Central memory CD8-positive, alpha-beta T cell (primary cell): ENCODE results near the gene PRICKLE3.
"Not testable (repeated sequence)": the region's sequence is repeated elsewhere in the genome, so short reads cannot be mapped to it uniquely, and the experiment has no call there.

ENCODE experiments used
- ATAC-seq: fragments of 150-1000 bp; cut with Tn5 transposase; replicated peaks from 2 replicates; pipeline ENCODE4 v1.10.0; 2022; ENCODE audit warnings: mild to moderate bottlenecking, moderate FRiP score, moderate number of reproducible peaks; ENCODE audit not compliant: poor library complexity, severe bottlenecking; ENCODE audit errors: extremely low read depth
- DNase-seq, 2 donors: peaks; one replicate each; pipeline ENCODE4 v3.0.0; 2021; ENCODE audit warnings: low spot score in 2 of 2
- H3K27ac Mint-ChIP-seq: one replicate; pipeline ENCODE4 v1.8.0; 2022; ENCODE audit warnings: low read depth, mild to moderate bottlenecking, moderate library complexity, mixed read lengths
- H3K27me3 Mint-ChIP-seq: one replicate; pipeline ENCODE4 v1.8.0; 2022; ENCODE audit warnings: mixed read lengths
- H3K36me3 Mint-ChIP-seq: one replicate; pipeline ENCODE4 v1.8.0; 2022; ENCODE audit warnings: mild to moderate bottlenecking, moderate library complexity, mixed read lengths; ENCODE audit not compliant: insufficient read depth
- H3K4me1 Mint-ChIP-seq: one replicate; pipeline ENCODE4 v1.8.0; 2022; ENCODE audit warnings: mixed read lengths
- H3K4me3 Mint-ChIP-seq: one replicate; pipeline ENCODE4 v1.8.0; 2022; ENCODE audit warnings: mild to moderate bottlenecking, moderate library complexity, mixed read lengths
- H3K9me3 Mint-ChIP-seq: one replicate; pipeline ENCODE4 v1.8.0; 2022; ENCODE audit warnings: mixed read lengths

Gene PRICKLE3

DNA sequence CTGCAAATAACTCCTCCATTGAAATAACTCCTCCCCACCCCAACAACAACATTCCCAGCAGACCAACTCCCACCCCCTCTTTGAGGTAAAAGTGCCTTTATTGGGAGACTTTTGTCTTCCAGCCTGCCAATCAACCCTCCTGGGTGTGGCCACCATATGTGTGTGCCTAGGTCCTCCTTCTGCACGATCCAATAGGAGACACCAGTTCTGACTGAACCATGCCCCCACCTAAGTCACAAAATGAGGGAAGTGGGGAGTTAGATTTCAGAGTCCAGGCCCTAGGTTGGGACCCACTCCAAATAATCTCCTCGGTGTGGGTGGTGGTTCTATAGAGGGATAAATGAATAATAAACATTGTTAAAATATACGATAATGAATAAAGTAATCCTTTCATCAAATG is 11.4 kb downstream of the PRICKLE3 start:
- H3K36me3 Mint-ChIP-seq = peaks cover 17% of the 10 kb centered on the region
- H3K9me3 Mint-ChIP-seq = no peaks in the 10 kb centered on the region
- no peak overlapping the region for H3K4me3 Mint-ChIP-seq
- H3K4me1 Mint-ChIP-seq = peaks cover 30% of the 10 kb centered on the region
- no peak overlapping the region for H3K27ac Mint-ChIP-seq
- no peaks in the 10 kb centered on the region for H3K27me3 Mint-ChIP-seq
- DNase-seq (no peak), ATAC-seq (no peak)

GRCh38 chrX:49173544-49173943 is 12.6 kb downstream of the PRICKLE3 start:
- not testable (repeated sequence) for ATAC-seq, H3K27ac Mint-ChIP-seq, DNase-seq, H3K4me3 Mint-ChIP-seq, H3K27me3 Mint-ChIP-seq, H3K9me3 Mint-ChIP-seq
- Mint-ChIP-seq H3K36me3 (peaks cover 13% of the 10 kb centered on the region), H3K4me1 (peaks cover 24% of the 10 kb centered on the region)

GRCh38 chrX:49172280-49172780 is 13.8 kb downstream of the PRICKLE3 start:
- ATAC-seq (peak; percentile 55), DNase-seq (peak in 1 of 2 donors; percentile 15)
- Mint-ChIP-seq H3K27ac (peak overlapping the region; percentile 86), H3K36me3 (peaks cover 15% of the 10 kb centered on the region), H3K4me1 (peaks cover 24% of the 10 kb centered on the region), H3K27me3 (no peaks in the 10 kb centered on the region), H3K9me3 (no peaks in the 10 kb centered on the region), H3K4me3 (peak overlapping the region; percentile 91)

GRCh38 chrX:49171752-49172279 is 14.4 kb downstream of the PRICKLE3 start, which contains the start of gene PLP2:
Gene PLP2 (plus strand): TSS chrX:49171898. CDS start chrX:49172001, 103 bp downstream.
- DNase-seq (peak in 1 of 2 donors; percentile 22), ATAC-seq (peak; percentile 35)
- peaks cover 25% of the 10 kb centered on the region for H3K4me1 Mint-ChIP-seq
- no peaks in the 10 kb centered on the region for H3K27me3 Mint-ChIP-seq
- peak within 1 kb of the TSS; percentile 86 for H3K27ac Mint-ChIP-seq
- peaks cover 15% of the 10 kb centered on the region for H3K36me3 Mint-ChIP-seq
- H3K9me3 Mint-ChIP-seq = no peaks in the 10 kb centered on the region
- peak within 1 kb of the TSS; percentile 91 for H3K4me3 Mint-ChIP-seq

- H3K4me1 Mint-ChIP-seq = peaks cover 31% of the 10 kb centered on the region
- no peaks in the 10 kb centered on the region for H3K9me3 Mint-ChIP-seq
- peak overlapping the region; percentile 84 for H3K4me3 Mint-ChIP-seq
- ATAC-seq = no peak
- H3K27me3 Mint-ChIP-seq = no peaks in the 10 kb centered on the region
- DNase-seq = no peak
- H3K27ac Mint-ChIP-seq = peak overlapping the region; percentile 91
- H3K36me3 Mint-ChIP-seq = peaks cover 5% of the 10 kb centered on the region
These were observed 18.4 kb downstream of the PRICKLE3 start for GRCh38 chrX:49167740-49168108.

GRCh38 chrX:49166914-49167739 is 19.0 kb downstream of the PRICKLE3 start:
- peaks cover 30% of the 10 kb centered on the region for H3K4me1 Mint-ChIP-seq
- H3K36me3 Mint-ChIP-seq = peaks cover 5% of the 10 kb centered on the region
- DNase-seq = peak; percentile 42 to 46
- H3K4me3 Mint-ChIP-seq = peak overlapping the region; percentile 84
- no peaks in the 10 kb centered on the region for H3K9me3 Mint-ChIP-seq
- peak; percentile 26 for ATAC-seq
- no peaks in the 10 kb centered on the region for H3K27me3 Mint-ChIP-seq
- H3K27ac Mint-ChIP-seq = peak overlapping the region; percentile 91

- Mint-ChIP-seq H3K27ac (peak overlapping the region; percentile 91), H3K9me3 (no peaks in the 10 kb centered on the region), H3K4me3 (peak overlapping the region; percentile 84), H3K36me3 (peaks cover 5% of the 10 kb centered on the region), H3K27me3 (no peaks in the 10 kb centered on the region), H3K4me1 (peaks cover 30% of the 10 kb centered on the region)
- ATAC-seq = peak; percentile 73
- DNase-seq = peak; percentile 47 to 70
These were observed 20.0 kb downstream of the PRICKLE3 start for GRCh38 chrX:49165901-49166881.

- Mint-ChIP-seq H3K4me3 (peak overlapping the region; percentile 84), H3K9me3 (no peaks in the 10 kb centered on the region), H3K4me1 (peaks cover 30% of the 10 kb centered on the region), H3K36me3 (peaks cover 5% of the 10 kb centered on the region), H3K27ac (no peak overlapping the region), H3K27me3 (no peaks in the 10 kb centered on the region)
- ATAC-seq (no peak), DNase-seq (no peak)
These were observed 21.4 kb downstream of the PRICKLE3 start for GRCh38 chrX:49164589-49165360.

- no peaks in the 10 kb centered on the region for H3K9me3 Mint-ChIP-seq
- peaks cover 5% of the 10 kb centered on the region for H3K36me3 Mint-ChIP-seq
- no peaks in the 10 kb centered on the region for H3K27me3 Mint-ChIP-seq
- peaks cover 30% of the 10 kb centered on the region for H3K4me1 Mint-ChIP-seq
- H3K4me3 Mint-ChIP-seq = peak overlapping the region; percentile 74
- DNase-seq = peak; percentile 64 to 70
- peak; percentile 45 for ATAC-seq
- peak overlapping the region; percentile 91 for H3K27ac Mint-ChIP-seq
These were observed 22.4 kb downstream of the PRICKLE3 start for GRCh38 chrX:49163555-49164419.

DNA sequence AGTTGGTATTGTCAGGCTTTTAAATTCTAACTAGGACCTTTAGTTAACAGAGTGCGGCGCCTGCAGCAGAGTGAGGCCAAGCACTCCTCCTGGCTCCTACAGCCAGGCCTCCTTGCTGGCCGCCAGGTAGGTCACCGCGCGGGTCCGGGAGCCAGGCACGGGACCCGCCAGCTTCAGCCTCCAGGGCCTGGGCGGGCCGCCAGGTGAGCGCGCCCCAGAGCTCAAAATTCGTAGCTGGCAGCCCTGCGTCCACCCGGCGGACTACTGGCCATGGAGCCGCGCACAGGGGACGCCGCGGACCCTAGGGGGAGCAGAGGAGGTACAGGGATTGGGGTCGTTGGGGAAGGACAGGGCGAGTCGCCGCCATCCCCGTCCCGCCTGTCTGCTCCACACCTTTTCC is 23.6 kb downstream of the PRICKLE3 start, which contains the start of gene MAGIX:
Gene MAGIX, plus strand, starts transcription at position 139 of the 400 bp plus-strand sequence. Its CDS starts 132 bp downstream, at position 271.
- no peaks in the 10 kb centered on the region for H3K27me3 Mint-ChIP-seq
- no peaks in the 10 kb centered on the region for H3K9me3 Mint-ChIP-seq
- ATAC-seq (no peak), DNase-seq (no peak)
- peak within 1 kb of the TSS; percentile 91 for H3K27ac Mint-ChIP-seq
- H3K4me3 Mint-ChIP-seq = peak within 1 kb of the TSS; percentile 74
- H3K4me1 Mint-ChIP-seq = peaks cover 29% of the 10 kb centered on the region
- H3K36me3 Mint-ChIP-seq = peaks cover 3% of the 10 kb centered on the region

GRCh38 chrX:49161632-49162031 is 24.5 kb downstream of the PRICKLE3 start:
- no peak overlapping the region for H3K27ac Mint-ChIP-seq
- H3K9me3 Mint-ChIP-seq = no peaks in the 10 kb centered on the region
- H3K4me1 Mint-ChIP-seq = peaks cover 21% of the 10 kb centered on the region
- no peaks in the 10 kb centered on the region for H3K27me3 Mint-ChIP-seq
- ATAC-seq (no peak), DNase-seq (no peak)
- no peak overlapping the region for H3K4me3 Mint-ChIP-seq
- H3K36me3 Mint-ChIP-seq = peaks cover 3% of the 10 kb centered on the region
